Measurements from ENCODE around the gene AGBL4.
A peak's percentile ranks its signal among the peaks of the same experiment; 100 is the strongest.

AGBL4 gene

GRCh38 chr1:48730164-48730910 is 1293.4 kb downstream of the AGBL4 start:
- no peak for DNase-seq

DNA sequence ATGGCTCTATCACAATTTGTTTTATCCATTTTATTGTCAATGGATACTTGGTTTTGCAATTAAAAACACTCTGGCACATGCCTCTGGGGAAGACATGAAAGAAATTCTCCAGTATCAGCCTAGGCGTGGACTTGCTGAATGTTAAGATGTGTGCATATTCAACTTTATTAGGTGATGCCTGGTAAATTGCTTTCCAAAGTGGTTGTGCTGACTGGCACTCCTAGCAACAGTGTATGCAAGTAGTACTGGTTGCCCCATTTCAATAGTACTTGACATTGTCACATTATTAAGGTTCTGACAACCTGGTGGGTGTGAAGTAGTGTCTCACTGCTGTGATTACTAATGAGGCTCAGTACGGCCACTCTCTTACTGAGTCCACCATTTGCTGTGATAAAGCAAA is 1295.2 kb downstream of the AGBL4 start:
- DNase-seq: no peak

DNA sequence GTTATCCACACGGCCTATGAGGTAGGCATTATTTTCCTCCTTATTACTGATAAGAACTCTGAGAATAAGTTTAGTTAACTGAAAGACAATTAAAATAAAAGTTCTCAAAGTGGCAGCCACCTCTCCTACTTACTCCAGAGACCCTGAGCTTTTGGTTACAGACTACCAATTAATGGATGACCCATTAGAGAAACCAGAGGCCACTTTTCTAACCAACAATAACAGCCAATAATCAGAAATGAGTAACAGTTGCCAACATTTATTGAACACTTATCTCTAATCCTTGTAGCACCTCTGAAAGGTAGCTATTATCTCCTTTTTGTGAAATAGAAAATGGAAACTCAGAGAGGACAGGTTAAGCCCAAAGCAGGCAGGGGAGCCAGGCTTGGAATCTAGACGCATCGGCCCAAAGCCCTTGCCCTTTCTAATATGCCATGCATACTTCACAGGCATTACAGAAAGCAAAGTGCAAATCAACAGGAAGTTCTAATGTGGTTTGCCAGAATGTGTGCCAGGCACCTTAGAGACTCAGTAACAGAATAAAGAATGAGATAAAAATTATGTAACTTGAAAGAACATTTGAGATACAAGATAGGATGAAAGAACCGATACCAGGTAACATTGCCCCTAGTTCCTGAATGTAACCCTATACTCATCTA is 1297.1 kb downstream of the AGBL4 start:
- no peak for DNase-seq

- DNase-seq: no peak
Observed at GRCh38 chr1:48726139-48726538, 1297.6 kb downstream of the AGBL4 start.

GRCh38 chr1:48725341-48726046 is 1298.3 kb downstream of the AGBL4 start:
- DNase-seq: no peak

DNA sequence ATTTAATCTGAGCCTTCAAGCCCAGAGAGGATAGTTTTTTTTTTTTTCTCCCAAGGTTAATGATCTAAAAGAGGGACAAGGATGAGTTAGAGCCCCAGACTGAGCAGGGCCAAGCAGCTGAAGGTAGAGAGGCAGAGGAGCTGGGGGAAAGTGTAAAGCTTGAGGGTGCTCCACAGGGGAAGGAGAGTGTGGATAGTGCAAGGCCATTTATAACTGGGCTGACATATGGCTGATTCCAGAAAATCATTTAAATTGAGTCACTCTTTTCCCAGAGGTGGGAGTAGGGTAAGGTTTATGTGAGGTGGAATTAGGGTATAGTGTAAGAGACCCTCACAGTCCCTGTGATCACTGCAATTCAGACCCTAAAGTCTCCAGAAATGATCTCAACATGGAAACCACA is 1302.8 kb downstream of the AGBL4 start:
- DNase-seq: no peak

DNA sequence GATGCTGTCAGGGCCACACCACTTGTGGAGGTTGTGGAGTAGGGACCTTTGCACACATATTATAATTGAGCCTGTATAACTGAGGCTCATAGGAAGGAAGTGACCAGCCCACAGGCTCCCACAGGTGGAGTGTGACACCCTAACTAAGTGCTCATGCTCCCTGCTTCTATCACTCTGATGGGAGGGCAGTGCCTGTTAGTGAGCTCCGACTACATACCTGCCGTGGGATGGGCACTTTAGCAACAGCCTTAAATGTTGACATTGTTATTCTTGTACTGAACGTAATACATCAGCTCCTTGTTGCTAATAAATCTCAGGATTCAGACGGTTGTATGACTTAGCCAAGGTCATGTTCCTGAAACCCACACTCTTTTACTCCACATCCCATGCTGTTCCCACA is 1305.0 kb downstream of the AGBL4 start:
- DNase-seq: no peak

- DNase-seq: no peak
Observed at GRCh38 chr1:48718116-48718630, 1305.6 kb downstream of the AGBL4 start.

DNA sequence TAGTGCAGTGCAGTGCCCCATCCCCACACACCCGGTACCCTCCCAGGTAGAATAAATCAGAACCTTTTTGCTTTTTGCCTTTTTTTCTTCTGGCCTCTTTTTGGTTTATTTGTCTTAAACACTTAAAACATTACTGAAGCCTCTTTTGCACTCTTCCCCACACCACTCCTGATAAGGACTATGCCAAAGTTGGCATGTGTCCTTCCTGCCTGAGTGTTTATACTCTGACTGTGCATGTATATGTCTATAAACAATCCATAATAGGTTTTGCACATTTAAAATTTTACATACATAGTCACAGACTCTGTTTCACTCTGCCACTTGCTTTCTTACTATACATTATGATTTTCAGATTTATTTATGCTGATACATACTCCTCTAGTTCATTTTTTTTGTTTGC is 1306.7 kb downstream of the AGBL4 start:
- no peak for DNase-seq

- DNase-seq: no peak
Observed at GRCh38 chr1:48715921-48716320, 1307.8 kb downstream of the AGBL4 start.

DNA sequence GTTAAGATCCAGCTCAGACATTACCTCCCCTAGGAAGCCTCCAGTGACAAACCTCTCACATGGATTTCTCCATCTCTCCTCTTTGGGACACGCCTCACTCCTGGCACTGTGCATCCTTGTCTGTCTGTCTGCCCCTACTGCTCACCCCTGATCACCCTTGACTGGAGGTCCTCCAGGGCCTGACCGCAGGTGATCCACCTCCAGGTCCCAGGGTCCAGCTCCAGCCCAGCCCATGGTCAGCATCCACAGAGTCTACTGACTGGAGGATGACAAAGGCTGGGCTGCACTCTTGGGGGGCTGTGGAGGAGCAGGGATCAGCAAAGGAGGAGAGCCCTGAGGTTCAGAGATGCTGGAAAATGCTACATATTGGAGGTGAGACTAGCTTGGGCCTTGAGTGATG is 1312.8 kb downstream of the AGBL4 start:
- DNase-seq: no peak

DNA sequence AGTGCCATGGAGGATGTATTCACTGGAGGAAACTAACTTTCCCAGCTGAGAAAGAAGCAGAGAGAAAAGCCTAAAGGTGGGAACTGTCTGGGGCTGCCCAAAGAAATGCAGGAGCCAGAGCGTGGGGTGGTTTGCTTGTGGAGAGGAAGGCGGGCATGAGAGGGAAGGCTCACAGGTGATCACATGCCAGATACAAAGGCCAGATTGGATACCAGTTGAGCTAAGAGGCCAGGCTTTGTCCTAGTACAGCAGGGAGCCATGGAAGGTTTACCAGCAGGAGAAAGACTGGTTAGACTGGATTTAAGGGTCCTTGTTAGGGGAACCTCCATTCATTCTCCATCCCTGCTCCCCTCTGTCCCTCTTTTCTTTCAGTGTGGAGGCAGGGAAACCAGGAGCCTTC is 1313.4 kb downstream of the AGBL4 start:
- no peak for DNase-seq

GRCh38 chr1:48704736-48705135 is 1319.0 kb downstream of the AGBL4 start:
- DNase-seq: no peak

- no peak for DNase-seq
Observed at GRCh38 chr1:48701445-48701844, 1322.3 kb downstream of the AGBL4 start.

DNA sequence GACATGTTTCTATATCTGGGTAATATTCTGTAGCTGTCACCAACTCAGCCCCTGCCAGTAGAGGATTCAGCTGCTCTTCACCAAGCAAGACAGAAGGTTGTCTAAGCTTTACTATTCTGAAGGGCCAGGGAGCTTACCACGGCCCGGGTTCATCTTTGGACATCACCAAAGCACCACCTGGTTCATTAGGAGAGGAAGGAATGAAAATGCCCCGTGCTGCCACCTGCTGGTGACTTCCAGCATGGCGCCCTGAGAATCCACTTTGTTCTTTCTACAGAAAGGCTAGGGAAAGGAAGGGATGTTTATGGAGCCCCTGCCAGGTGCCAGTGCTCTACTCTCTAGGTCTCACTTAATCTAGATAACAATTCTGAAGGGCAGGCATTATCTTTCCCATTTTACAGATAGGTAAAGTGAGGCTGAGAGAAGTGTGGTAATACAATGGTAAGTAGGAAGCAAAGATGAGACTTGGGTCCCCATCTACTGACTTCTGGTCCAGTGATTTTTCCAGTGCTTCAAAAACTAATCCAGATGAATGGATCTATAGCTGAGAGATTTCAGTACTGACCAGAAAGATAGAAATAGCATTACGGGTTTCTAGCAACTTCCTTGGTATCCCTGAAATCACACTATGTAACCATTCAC is 1326.6 kb downstream of the AGBL4 start:
- DNase-seq: peak in 45 of 58 donors; percentile 3 to 86 (median 20)

DNA sequence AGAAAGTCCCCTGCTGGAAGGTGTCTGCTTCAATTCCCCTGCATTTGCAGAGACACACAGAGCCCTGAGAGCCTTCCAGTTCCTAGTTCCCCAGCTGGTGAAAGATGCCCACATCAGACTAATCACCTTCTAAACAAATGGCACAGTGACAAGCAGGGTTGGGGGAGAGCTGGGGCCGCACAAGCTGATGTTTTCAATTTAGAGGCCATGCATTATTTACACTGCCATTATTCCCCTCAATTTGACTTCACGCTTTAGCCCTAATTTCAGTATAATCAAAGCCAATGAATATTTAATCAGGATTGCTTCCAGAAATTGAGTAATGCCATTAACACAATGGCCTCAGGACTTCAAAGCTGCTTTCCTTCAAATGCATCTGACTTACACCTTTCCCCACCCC is 1328.6 kb downstream of the AGBL4 start:
- DNase-seq: no peak

- no peak for DNase-seq
Observed at GRCh38 chr1:48693674-48694320, 1330.0 kb downstream of the AGBL4 start.

DNA sequence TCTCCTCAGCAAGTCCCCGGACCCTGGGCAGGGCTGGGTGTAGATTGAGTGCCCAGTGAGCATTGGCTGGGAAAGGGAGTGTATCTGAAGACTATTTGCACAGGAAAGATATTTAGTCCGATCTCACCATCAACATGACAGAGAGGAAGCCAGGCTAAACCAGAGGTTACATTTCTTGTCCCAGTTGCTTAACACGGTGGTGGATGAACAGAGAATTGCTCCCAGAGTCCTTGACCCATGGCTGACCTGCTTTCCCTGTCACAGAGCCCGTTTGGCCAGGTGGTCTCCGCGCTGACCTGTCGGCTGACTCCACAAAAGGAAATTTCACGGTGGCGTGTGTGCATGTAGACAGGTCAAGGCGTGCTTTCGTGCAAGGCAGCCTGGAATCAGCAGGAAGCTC is 1330.6 kb downstream of the AGBL4 start:
- no peak for DNase-seq

- DNase-seq: peak in 27 of 58 donors; percentile 4 to 69 (median 25)
Observed at GRCh38 chr1:48692235-48692634, 1331.5 kb downstream of the AGBL4 start.

GRCh38 chr1:48691429-48692001 is 1332.2 kb downstream of the AGBL4 start:
- peak in 2 of 58 donors; percentile 4 to 22 for DNase-seq
